SH-SY5Y (cell line): ENCODE measurements around the gene JCAD.

Experiments
- GATA2 ChIP-seq: IDR thresholded peaks from 2 replicates; pipeline ENCODE4 v1.6.1; 2011; ENCODE audit warnings: mild to moderate bottlenecking, low read depth, low read length
- GATA3 ChIP-seq: IDR thresholded peaks from 2 replicates; pipeline ENCODE4 v1.6.1; 2011; ENCODE audit warnings: low read depth, mild to moderate bottlenecking, low read length, moderate library complexity

JCAD gene

GRCh38 chr10:30011956-30012647 lies 47.3 kb downstream of the JCAD start:
- TF ChIP-seq GATA3 = no peak
- no peak for TF ChIP-seq GATA2

GRCh38 chr10:30011396-30011795 lies 48.0 kb downstream of the JCAD start:
- no peak for TF ChIP-seq GATA3
- no peak for TF ChIP-seq GATA2

- TF ChIP-seq GATA3 (no peak), GATA2 (no peak)
Observed at GRCh38 chr10:30007406-30007805, 52.0 kb downstream of the JCAD start.

- TF ChIP-seq GATA3 (no peak), GATA2 (no peak)
Observed at GRCh38 chr10:30006410-30006809, 53.0 kb downstream of the JCAD start.

- no peak for TF ChIP-seq GATA3
- peak; percentile 53; the same call in 1 of the 2 replicates for TF ChIP-seq GATA2
Observed at GRCh38 chr10:30002426-30003266, 56.7 kb downstream of the JCAD start.

- TF ChIP-seq GATA3 (no peak), GATA2 (no peak)
Observed at GRCh38 chr10:30000802-30001571, 58.4 kb downstream of the JCAD start.

GRCh38 chr10:29998142-29998808 lies 61.1 kb downstream of the JCAD start:
- no peak for TF ChIP-seq GATA2
- TF ChIP-seq GATA3 = no peak

GRCh38 chr10:29994811-29995210 lies 64.6 kb downstream of the JCAD start:
- no peak for TF ChIP-seq GATA3

- TF ChIP-seq GATA2 (no peak), GATA3 (no peak)
Observed at GRCh38 chr10:29993319-29993915, 66.0 kb downstream of the JCAD start.

GRCh38 chr10:29992914-29993313 lies 66.5 kb downstream of the JCAD start:
- TF ChIP-seq GATA2 = no peak
- no peak for TF ChIP-seq GATA3

- TF ChIP-seq GATA3 (no peak), GATA2 (no peak)
Observed at GRCh38 chr10:29991382-29991781, 68.0 kb downstream of the JCAD start.

- no peak for TF ChIP-seq GATA2
- TF ChIP-seq GATA3 = no peak
Observed at GRCh38 chr10:29987471-29987870, 71.9 kb downstream of the JCAD start.

GRCh38 chr10:29982997-29983648 lies 76.3 kb downstream of the JCAD start:
- TF ChIP-seq GATA3 (no peak), GATA2 (no peak)

GRCh38 chr10:29981510-29981909 lies 77.9 kb downstream of the JCAD start:
- TF ChIP-seq GATA2 (no peak), GATA3 (no peak)
